Dermis microvascular lymphatic vessel endothelial cell (primary cell): ENCODE measurements around the gene SLC1A3. TPM values are rescaled to one million over a fixed set of nuclear protein-coding genes. Genes with fewer than 3 reads are reported as not detected.
A peak's percentile ranks its signal among the peaks of the same experiment; 100 is the strongest.

Source experiments
- DNase-seq, 2 donors: peaks; one replicate each; pipeline versions ENCODE4 v3.0.0 to v3.0.0-alpha.2; 2010; ENCODE audit warnings: low read depth in 2 of 2
- total RNA-seq: library from RNA; depleted of rRNA; stranded (reverse); fragments of >200 nt; gene quantifications from 2 replicates; pipeline ENCODE4 v1.2.1, GENCODE V29; 2014

Gene SLC1A3
- total RNA-seq, 1 donor from 2014 or later: not detected

DNA sequence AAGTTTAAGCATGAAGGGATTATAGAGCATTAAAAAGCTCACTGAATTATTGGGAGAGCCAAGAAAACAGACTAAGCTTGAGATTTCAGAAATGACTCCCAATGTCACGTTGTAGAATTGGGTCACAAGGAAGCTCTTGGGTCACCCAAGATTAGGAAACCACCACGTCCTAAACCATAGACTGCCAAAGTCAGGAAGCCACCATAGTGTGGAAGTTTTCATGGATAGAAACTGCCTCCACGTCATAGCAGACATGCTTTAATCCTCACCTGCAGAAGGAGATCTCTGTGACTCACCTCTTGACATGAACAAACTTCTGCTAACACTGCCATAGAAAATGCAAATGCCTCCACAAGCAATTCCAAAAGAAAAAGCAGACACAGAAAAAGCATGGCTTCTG lies 106.3 kb downstream of the SLC1A3 start:
- no peak for DNase-seq

DNA sequence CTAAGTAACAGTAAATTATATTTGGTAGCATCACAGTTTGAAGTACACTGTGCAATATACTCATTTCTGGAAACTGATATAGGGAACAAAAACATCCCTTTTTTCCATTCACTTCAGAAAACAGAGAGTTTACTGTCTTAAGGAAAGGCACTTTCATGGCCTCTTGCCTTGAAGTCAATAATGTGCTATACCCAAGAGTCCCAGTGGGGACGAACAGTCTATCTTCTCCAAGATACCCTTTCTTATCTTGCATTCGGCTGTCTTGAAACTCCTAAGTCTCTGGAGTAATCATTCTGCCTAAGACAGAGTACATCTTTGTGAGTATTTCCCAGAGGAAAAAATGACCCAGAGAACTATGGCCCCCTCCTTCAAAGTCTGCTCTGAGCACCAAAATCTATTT lies 107.1 kb downstream of the SLC1A3 start:
- DNase-seq: no peak

DNA sequence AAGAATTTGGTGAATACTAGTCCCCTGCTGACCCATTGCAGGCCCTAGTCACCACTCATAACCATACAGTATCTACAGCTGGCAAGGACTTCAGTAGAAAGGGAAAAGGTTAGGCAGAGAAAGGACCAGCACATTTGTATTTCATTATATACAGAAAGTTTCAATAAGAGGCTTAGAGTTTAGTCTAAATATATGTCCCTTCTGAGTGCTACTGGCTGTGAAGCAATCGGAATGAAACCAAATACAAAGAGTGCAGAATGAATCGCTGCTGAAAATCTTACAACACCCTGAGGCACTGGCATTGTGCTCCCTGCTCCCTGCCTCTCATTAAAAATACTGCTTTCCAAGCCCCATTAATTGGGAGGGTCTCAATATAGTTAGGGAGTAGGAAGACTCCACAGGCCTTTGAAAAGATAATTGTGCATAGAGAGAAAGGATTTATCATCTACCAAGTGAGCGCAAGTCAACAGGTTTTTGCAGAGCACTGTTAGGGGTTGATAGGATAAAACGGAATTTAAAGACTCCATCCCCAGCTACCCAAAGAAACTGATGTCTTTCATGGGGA lies 110.8 kb downstream of the SLC1A3 start:
- no peak for DNase-seq

DNA sequence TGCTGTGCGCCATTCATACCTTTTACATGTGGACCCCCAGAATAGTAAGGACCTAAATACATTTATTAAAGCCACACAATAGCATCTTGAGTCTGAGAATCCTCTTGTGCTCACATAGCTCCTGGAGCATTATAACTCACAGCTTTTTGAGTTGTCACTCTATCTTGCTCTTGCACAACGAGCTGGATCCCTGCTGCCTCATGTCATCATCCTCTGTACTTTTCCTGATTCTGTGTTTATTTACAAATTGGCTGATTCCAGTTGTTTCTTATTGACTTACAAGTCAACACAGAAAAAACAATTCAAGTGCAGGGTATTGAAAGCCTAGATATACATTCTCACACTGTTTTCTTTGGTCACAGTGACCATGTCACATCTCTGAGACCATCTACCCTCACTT lies 112.9 kb downstream of the SLC1A3 start:
- no peak for DNase-seq

DNA sequence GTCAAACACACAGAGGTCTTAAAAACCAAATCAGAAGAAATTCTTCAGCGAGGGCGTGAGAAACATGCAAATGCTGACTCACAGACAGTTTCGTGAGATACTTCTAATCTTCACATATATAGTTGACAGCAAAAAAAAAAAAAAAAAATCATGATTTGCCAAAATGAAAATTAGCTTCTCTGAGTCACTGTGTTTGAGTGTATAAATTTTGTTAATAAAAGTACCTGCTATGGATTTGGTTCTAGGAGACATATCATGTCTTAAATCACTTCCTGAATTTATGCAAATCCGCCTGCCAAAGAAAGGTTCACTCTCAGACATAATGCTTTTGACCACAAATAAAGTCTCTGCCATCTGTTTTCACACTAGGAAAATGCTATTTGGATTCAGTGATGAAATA lies 114.3 kb downstream of the SLC1A3 start:
- no peak for DNase-seq

DNA sequence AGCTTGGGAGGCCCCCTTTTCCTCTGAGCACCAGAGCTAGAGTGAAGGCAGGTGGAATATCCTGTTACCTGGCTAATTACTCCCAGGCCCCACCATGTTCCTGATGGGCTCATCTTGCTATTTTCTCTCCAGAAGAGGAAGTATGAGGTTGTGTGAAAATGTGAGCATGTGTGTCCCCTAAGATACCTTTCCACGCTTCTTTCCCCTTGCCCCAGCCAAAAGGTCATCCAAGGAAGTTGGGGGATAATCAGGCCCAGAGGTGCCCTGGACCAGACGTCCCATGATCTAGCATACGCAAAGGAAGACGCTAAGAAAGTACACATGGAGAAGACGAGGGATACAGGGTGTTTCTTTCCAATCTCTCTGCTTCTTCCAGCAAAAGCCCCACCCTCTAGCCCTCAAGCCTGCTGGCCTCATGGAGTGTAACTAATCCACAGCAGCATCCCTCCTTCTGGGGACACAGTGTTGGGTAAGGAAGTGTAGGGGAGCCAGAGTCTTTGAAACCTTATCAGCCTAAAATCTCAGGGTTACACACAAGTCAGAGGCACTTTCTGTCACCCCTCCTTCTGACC lies 115.3 kb downstream of the SLC1A3 start:
- DNase-seq: no peak

DNA sequence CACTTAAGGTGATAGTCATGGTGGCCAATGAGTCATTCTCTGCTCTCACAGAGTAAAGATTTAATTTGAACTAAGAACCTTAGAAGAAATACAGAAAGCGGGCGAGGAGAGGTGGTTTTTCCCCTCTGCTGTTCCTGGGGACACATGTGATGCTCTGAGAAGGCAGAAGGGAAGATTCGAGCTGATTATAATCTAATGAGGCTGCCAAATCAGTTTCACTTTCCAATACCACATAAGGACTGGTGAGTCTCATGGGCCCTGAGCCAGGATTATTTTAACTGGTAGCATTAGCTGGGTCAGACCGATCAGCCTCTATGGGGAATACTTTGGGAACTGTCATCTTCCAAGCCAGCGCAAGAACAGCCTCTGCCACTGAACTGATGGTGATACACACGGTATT lies 116.5 kb downstream of the SLC1A3 start:
- no peak for DNase-seq

DNA sequence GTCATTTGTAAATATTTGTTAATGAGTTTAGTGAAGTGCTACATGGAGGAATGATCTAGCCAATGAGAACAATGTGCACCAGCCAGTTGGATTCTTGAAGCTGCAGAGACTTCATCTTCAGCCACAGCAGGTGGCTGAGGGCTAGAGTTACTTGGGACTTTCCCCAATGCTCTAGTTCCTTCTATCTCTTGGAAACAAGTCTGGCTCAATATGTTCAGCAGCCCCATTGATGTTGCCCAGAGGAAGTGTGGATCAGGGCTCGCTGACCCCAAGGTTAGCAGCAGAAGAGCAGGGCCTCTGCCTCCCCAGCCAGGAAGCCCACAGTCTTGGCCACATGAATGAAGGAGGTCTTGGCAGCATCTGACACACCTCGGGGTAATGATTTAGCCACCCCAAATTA lies 117.5 kb downstream of the SLC1A3 start:
- DNase-seq: no peak

DNA sequence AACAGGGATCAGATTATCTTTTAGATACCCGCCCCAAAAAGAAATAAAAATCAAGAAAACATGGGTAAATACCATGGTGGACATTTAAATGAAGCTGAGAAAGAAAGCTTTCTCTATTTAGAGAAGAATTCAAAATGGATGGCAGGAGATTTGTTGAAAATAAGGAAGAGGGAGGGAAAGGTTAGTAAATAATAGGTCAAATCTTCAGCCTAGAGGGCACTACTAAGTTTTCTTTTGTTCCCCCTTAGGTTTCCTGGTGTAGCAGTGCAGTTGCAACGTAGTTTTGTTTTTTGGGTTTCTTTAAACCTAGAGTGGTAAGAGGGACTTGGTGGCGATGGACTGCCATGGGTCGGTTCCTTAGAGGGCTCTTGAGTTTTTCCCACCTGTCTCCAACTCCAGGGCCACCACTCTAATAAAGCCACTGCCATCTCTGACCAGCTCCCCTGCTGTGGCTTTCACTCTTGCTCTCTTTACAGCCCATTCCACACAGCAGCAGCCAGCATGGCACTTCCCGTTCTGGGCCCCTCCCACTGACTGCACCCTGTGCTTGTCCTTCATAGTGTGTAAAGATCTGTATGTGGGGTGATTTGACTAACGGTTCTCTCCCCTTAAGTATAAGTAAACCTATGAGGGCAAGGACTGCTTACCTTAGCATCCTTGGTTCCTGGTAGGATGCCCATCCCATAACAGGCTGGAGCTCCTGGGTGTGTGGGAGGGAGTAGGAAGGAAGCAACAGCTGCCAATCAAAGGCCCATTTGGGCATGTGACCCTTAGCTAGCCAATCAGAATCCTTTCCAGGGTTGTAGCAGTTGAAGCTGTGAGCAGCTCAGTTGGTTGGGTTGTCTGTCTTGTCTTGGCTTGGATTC lies 118.3 kb downstream of the SLC1A3 start:
- no peak for DNase-seq

DNA sequence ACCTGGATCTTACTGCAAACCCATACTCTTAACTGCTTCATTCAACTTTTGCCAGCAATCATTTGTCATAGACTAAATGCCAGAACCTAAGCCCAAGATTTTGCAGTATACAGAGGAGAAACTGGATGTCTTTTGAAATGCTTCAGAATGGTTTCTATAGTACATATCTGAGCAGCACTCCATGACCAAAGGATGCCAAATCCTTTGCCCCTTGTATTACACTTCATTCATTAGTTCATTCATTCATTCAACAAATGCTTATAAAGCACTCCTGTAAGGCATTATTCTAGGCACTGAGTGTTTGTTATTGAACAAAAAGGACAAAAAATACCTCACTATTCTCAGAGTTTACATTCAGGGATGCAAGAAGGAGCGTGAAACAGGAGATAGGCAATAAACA lies 119.9 kb downstream of the SLC1A3 start:
- no peak for DNase-seq

DNA sequence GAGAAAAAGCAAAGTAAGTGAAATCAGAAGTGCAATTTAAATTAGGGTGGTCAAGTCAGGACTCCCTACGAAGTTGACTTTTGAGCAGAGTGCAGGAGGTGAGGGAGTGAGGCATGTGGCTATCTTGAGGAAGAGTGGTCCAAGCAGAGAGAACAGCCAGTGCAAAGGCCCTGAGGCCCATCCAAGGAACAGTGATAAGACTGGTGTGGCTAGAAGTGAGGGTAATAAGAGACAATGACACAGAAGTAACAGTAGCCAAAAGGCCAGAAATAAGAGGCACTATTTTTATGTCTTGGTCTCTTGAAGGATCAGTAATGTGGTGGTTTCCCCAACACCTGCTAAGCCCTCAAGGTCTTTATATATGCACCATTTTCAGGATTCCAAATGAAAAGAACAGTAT lies 120.4 kb downstream of the SLC1A3 start:
- DNase-seq: no peak

DNA sequence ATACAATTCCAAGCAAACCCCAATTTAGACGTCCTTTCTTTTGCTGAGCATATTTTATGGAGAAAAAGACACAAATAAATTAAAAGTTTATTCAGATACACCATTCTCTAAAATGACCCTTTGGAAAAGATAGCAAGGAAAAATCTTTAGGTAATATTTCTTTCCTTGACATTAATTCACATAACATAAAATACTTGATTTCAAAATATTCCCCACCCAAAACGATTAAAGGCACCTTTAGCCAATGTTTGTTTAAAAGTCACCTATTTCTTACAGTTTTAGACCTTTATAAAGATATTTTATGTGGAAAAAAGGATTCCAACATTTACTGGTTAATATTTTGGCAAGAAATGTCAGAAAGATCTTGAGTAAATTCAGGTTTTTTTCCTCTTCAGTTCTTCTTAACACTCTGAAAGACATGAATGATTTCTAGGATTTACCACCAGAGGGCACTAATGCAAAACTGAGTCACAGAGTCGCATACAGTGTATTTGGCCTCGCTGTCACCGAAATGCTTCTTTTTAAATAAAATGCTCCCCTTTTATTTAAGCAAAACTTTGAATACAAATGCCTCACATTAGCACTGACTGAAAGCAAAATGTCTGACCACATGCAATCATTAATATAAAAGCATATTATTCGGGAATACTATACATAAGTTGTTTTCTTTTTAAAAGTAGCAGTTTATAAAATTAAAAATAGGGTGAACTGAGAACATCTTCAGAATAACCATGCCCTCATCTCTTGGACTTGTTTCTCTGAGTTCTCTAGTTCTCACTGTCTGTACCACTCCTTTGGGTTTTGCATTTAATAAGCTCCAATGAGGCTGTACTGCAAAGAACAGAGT lies 122.5 kb downstream of the SLC1A3 start:
- DNase-seq: peak; percentile 53 to 69

DNA sequence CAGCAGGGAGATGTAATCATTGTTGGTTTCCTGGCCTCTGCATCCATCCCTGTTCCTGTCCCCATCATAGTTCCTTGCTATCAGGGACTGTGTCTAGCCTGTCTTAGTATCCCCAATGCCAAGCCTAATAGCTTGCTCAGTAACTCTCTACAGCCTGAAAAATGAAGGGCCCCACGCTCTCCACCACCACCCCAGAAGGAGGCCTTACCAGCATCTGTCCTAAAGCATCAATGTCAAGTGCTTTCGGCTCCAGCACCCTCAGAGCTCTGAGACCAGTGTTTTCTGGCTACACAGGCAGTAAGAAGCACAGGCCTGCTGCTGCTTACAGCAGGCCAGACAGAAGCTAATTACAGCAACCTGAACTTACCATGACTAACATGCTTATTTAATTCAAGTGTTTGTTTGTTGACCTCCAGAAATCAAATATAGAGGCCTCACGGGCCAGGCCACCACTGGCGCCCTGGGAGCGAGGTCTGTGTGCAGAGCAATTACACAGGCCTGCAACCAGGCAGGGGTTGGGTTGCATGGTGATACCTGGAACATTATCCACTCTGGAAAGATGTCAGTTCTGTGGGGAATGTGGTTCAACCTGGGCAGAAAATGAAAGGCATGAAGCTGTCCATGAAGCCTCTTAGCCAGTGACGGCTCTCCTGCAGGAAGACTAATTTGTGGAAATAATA lies 124.3 kb downstream of the SLC1A3 start:
- DNase-seq: no peak

DNA sequence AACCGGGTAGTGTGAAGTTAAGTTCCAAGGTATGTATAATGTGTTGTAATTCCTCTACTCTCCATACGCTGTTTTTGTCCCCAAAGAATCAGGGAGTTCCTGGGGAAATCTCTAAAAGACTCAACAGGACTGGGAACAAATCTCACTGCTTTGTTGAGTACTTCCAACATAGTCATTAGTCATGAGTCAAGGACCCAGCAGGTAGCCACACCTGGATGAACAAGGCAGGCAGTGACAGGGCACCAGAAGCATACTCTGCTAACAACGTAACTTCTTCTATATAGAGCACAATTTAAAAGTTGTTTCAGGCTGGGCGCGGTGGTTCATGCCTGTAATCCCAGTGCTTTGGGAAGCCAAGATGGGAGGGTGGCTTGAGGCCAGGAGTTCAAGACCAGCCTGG lies 126.8 kb downstream of the SLC1A3 start:
- no peak for DNase-seq

DNA sequence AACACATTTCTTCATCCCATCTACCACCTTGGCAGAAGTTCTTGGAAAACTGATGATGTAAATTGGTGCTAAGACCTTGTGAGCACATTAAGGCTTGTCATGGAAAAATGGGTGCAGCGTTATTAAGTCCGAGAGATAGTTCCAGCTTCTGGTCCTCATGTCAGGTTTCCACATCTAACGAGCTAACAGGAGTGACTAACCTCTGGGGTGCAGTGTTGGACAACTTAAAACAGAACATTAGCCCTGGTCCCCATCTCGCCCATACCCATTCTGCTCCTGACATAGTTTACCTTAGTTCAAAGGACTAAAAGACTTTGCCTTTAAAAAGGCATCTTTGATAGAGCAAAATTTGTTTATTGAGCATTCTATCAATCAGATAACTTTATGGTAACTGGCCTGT lies 128.0 kb downstream of the SLC1A3 start:
- peak; percentile 42 to 43 for DNase-seq

DNA sequence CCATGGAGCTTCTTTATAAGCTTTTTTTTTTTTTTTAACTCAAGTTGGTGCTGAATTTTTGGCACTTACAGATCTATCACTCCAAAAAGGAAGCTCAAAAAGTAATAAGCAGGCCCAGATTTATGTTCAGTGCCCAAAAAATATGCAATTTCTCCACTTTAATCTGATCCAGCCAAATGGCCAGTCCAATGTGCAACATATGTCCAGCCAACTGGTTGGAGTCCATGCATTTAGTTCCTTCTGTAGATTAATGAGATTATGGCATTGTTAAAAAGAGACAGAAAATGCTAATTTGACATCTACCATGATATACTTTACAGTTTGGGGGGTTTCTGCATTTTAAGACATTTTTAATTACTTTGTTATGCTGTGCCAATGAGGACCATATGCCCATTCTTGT lies 129.5 kb downstream of the SLC1A3 start:
- DNase-seq: no peak
